ENCODE results near the gene LAMC3. TPM values are rescaled to one million over a fixed set of nuclear protein-coding genes. Genes with fewer than 3 reads are reported as not detected.

LAMC3 gene
- polyA plus RNA-seq, 1 donor from 2014 or later, result 0.04 TPM

- H3K4me2 ChIP-seq (ENCODE audit: low read length), result no peak overlapping the region
- H3F3A ChIP-seq (ENCODE audit: insufficient read depth, low read length, poor library complexity, severe bottlenecking), result no peaks in the 10 kb centered on the region
- no peaks in the 10 kb centered on the region for H3K27me3 ChIP-seq (ENCODE audit: insufficient read depth, low read depth, low read length)
- no peak overlapping the region for H2AFZ ChIP-seq (ENCODE audit: low read depth, low read length)
- H4K20me1 ChIP-seq (ENCODE audit: insufficient read depth), result no peaks in the 10 kb centered on the region
- no peaks in the 10 kb centered on the region for H3K9me2 ChIP-seq (ENCODE audit: insufficient read depth, low read length)
- no peak overlapping the region for H3K9ac ChIP-seq (ENCODE audit: low read length)
- no peak overlapping the region for H3K27ac ChIP-seq (ENCODE audit: low read length)
- no peaks in the 10 kb centered on the region for H3K36me3 ChIP-seq (ENCODE audit: insufficient read depth, low read length)
- no peaks in the 10 kb centered on the region for H3K9me3 ChIP-seq (ENCODE audit: low read length)
- no peak overlapping the region for H3K4me3 ChIP-seq (ENCODE audit: low read length)
- TF ChIP-seq MXI1 (conservative IDR thresholded peaks at IDR 0.05; ENCODE audit: poor library complexity, severe bottlenecking), result no peak
- no peak for TF ChIP-seq POLR2AphosphoS5 (IDR thresholded peaks at IDR 0.05)
- TF ChIP-seq, protein P1, sequence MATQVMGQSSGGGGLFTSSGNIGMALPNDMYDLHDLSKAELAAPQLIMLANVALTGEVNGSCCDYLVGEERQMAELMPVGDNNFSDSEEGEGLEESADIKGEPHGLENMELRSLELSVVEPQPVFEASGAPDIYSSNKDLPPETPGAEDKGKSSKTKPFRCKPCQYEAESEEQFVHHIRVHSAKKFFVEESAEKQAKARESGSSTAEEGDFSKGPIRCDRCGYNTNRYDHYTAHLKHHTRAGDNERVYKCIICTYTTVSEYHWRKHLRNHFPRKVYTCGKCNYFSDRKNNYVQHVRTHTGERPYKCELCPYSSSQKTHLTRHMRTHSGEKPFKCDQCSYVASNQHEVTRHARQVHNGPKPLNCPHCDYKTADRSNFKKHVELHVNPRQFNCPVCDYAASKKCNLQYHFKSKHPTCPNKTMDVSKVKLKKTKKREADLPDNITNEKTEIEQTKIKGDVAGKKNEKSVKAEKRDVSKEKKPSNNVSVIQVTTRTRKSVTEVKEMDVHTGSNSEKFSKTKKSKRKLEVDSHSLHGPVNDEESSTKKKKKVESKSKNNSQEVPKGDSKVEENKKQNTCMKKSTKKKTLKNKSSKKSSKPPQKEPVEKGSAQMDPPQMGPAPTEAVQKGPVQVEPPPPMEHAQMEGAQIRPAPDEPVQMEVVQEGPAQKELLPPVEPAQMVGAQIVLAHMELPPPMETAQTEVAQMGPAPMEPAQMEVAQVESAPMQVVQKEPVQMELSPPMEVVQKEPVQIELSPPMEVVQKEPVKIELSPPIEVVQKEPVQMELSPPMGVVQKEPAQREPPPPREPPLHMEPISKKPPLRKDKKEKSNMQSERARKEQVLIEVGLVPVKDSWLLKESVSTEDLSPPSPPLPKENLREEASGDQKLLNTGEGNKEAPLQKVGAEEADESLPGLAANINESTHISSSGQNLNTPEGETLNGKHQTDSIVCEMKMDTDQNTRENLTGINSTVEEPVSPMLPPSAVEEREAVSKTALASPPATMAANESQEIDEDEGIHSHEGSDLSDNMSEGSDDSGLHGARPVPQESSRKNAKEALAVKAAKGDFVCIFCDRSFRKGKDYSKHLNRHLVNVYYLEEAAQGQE (IDR thresholded peaks at IDR 0.05; ENCODE audit: borderline replicate concordance), result no peak
- no peak for TF ChIP-seq EZH2 (IDR thresholded peaks at IDR 0.05; ENCODE audit: borderline replicate concordance, insufficient read depth, low read length, poor library complexity, severe bottlenecking)
- TF ChIP-seq CTCF (IDR thresholded peaks at IDR 0.05; ENCODE audit: poor library complexity, severe bottlenecking), result no peak
- no peak for TF ChIP-seq TAF1 (IDR thresholded peaks at IDR 0.05; ENCODE audit: low read depth)
- no peak for TF ChIP-seq EP300 (conservative IDR thresholded peaks at IDR 0.05; ENCODE audit: poor library complexity, severe bottlenecking)
- no peak for TF ChIP-seq RAD21 (conservative IDR thresholded peaks at IDR 0.05)
- no peak for TF ChIP-seq SMC3 (conservative IDR thresholded peaks at IDR 0.05; ENCODE audit: poor library complexity)
- H3K79me2 ChIP-seq (replicated peaks; ENCODE audit: insufficient read depth, low read length), result no peaks in the 10 kb centered on the region
These were observed 23.9 kb upstream of the LAMC3 start for GRCh38 chr9:130985029-130985428.

GRCh38 chr9:130985606-130986162 lies 23.3 kb upstream of the LAMC3 start:
- Histone ChIP-seq H3K36me3 (ENCODE audit: insufficient read depth, low read length) (no peaks in the 10 kb centered on the region), H3K4me2 (ENCODE audit: low read length) (no peak overlapping the region), H2AFZ (ENCODE audit: low read depth, low read length) (no peak overlapping the region), H3K27ac (ENCODE audit: low read length) (no peak overlapping the region), H3K79me2 (replicated peaks; ENCODE audit: insufficient read depth, low read length) (no peaks in the 10 kb centered on the region), H3F3A (ENCODE audit: insufficient read depth, low read length, poor library complexity, severe bottlenecking) (no peaks in the 10 kb centered on the region), H3K4me3 (ENCODE audit: low read length) (no peak overlapping the region), H3K9ac (ENCODE audit: low read length) (no peak overlapping the region), H3K27me3 (ENCODE audit: insufficient read depth, low read depth, low read length) (no peaks in the 10 kb centered on the region), H3K9me3 (ENCODE audit: low read length) (no peaks in the 10 kb centered on the region), H4K20me1 (ENCODE audit: insufficient read depth) (no peaks in the 10 kb centered on the region), H3K9me2 (ENCODE audit: insufficient read depth, low read length) (no peaks in the 10 kb centered on the region)
- TF ChIP-seq, protein P1 (IDR thresholded peaks at IDR 0.05; ENCODE audit: borderline replicate concordance), result no peak
- TF ChIP-seq POLR2AphosphoS5 (IDR thresholded peaks at IDR 0.05) (no peak), MXI1 (conservative IDR thresholded peaks at IDR 0.05; ENCODE audit: poor library complexity, severe bottlenecking) (no peak)

Data from neural cell (in vitro differentiated cells).